IMR-90 (cell line): Measurements from ENCODE around the gene CCDC102A. TPM values are rescaled to one million over a fixed set of nuclear protein-coding genes. Genes with fewer than 3 reads are reported as not detected.

Source experiments
- ATAC-seq: fragments of 200-7000 bp; cut with Tn5 transposase; 2 replicates; pipeline ENCODE4 v1.9.1; 2020; ENCODE audit warnings: low read depth, mild to moderate bottlenecking, moderate library complexity
- BruUV-seq: library from RNA; stranded (reverse); fragments of 400-500 nt; replicated peaks from 2 replicates; lab custom pipeline; 2021; lab: Mats Ljungman, UMichigan
- CTCF ChIA-PET: fragments of 300-600 bp; formaldehyde crosslinking; extraction: SDS; loops from one replicate; lab custom pipeline; 2021; ENCODE audit warnings: antibody characterized with exemption; lab: Yijun Ruan, JAX
- POLR2A ChIA-PET: fragments of 300-600 bp; sonication (Branson Sonifier 250); formaldehyde crosslinking; loops from one replicate; lab custom pipeline; 2022; ENCODE audit warnings: antibody characterized with exemption; ENCODE audit not compliant: unreplicated experiment; lab: Charles Lee
- DNase-seq: peaks from one replicate; pipeline ENCODE4 v3.0.0; 2013
- H2AFZ ChIP-seq: replicated peaks from 2 replicates; pipeline ENCODE3; 2013; ENCODE audit warnings: low read length, mild to moderate bottlenecking; ENCODE audit not compliant: poor library complexity
- H2AK5ac ChIP-seq: 2 replicates; pipeline ENCODE4 v1.6.1; 2013; ENCODE audit warnings: low read depth, low read length, inconsistent platforms
- H2AK9ac ChIP-seq: replicated peaks from 2 replicates; pipeline ENCODE3; 2013; ENCODE audit warnings: mild to moderate bottlenecking, low read depth, low read length, moderate library complexity; ENCODE audit not compliant: poor library complexity
- H2BK120ac ChIP-seq: 2 replicates; pipeline ENCODE4 v1.6.1; 2013; ENCODE audit warnings: low read depth, low read length, inconsistent platforms
- H2BK15ac ChIP-seq: 3 replicates; pipeline ENCODE4 v1.6.1; 2013; ENCODE audit warnings: low read depth, low read length, inconsistent platforms
- H2BK20ac ChIP-seq: 2 replicates; pipeline ENCODE4 v1.6.1; 2013; ENCODE audit warnings: low read depth, mild to moderate bottlenecking, inconsistent platforms, low read length, moderate library complexity
- H2BK5ac ChIP-seq: 2 replicates; pipeline ENCODE4 v1.6.1; 2013; ENCODE audit warnings: mild to moderate bottlenecking, low read depth, low read length, inconsistent platforms; ENCODE audit not compliant: poor library complexity, severe bottlenecking
- H3K14ac ChIP-seq: replicated peaks from 2 replicates; pipeline ENCODE4 v1.6.1; 2013; ENCODE audit warnings: low read depth, low read length, inconsistent platforms
- H3K18ac ChIP-seq: 2 replicates; pipeline ENCODE4 v1.6.1; 2013; ENCODE audit warnings: low read depth, low read length, control low read depth
- H3K23ac ChIP-seq: 2 replicates; pipeline ENCODE4 v1.6.1; 2013; ENCODE audit warnings: low read depth, low read length, inconsistent platforms
- H3K27ac ChIP-seq: 2 replicates; pipeline ENCODE4 v1.5.1; 2013; ENCODE audit warnings: mild to moderate bottlenecking, control low read depth, low read length; ENCODE audit not compliant: insufficient read depth
- H3K27me3 ChIP-seq: 2 replicates; pipeline ENCODE4 v1.6.1; 2013; ENCODE audit warnings: low read length; ENCODE audit not compliant: control insufficient read depth, insufficient read depth
- H3K36me3 ChIP-seq: 2 replicates; pipeline ENCODE4 v1.6.1; 2013; ENCODE audit warnings: low read length, mixed read lengths; ENCODE audit not compliant: control insufficient read depth, insufficient read depth
- H3K4ac ChIP-seq: 2 replicates; pipeline ENCODE4 v1.6.1; 2013; ENCODE audit warnings: low read depth, low read length, inconsistent platforms
- H3K4me1 ChIP-seq: 2 replicates; pipeline ENCODE4 v1.6.1; 2013; ENCODE audit warnings: low read length, mixed read lengths; ENCODE audit not compliant: control insufficient read depth, insufficient read depth
- H3K4me2 ChIP-seq: 2 replicates; pipeline ENCODE4 v1.6.1; 2013; ENCODE audit warnings: low read depth, mild to moderate bottlenecking, control low read depth, low read length, moderate library complexity
- H3K4me3 ChIP-seq: 2 replicates; pipeline ENCODE4 v1.5.1; 2013; ENCODE audit warnings: low read depth, mild to moderate bottlenecking, control low read depth, low read length, moderate library complexity; ENCODE audit not compliant: insufficient read depth
- H3K56ac ChIP-seq: 2 replicates; pipeline ENCODE4 v1.6.1; 2013; ENCODE audit warnings: low read length, inconsistent platforms; ENCODE audit not compliant: insufficient read depth; ENCODE audit errors: extremely low read depth
- H3K79me1 ChIP-seq, 2 experiments: 2 replicates each; pipeline ENCODE4 v1.6.1; 2013; ENCODE audit warnings: low read length in 2 of 2, inconsistent platforms in 1 of 2, low read depth in 1 of 2
- H3K9ac ChIP-seq: 2 replicates; pipeline ENCODE4 v1.6.1; 2013; ENCODE audit warnings: low read depth, low read length, control low read depth
- H3K9me1 ChIP-seq: 2 replicates; pipeline ENCODE4 v1.6.1; 2013; ENCODE audit warnings: low read length, inconsistent platforms; ENCODE audit not compliant: insufficient read depth
- H3K9me3 ChIP-seq: 2 replicates; pipeline ENCODE4 v1.6.1; 2013; ENCODE audit warnings: low read length; ENCODE audit not compliant: control insufficient read depth, insufficient read depth
- H4K20me1 ChIP-seq: 2 replicates; pipeline ENCODE4 v1.6.1; 2013; ENCODE audit warnings: low read length, inconsistent platforms; ENCODE audit not compliant: insufficient read depth
- H4K5ac ChIP-seq: 2 replicates; pipeline ENCODE4 v1.6.1; 2013; ENCODE audit warnings: mild to moderate bottlenecking, low read depth, low read length, control low read depth
- H4K8ac ChIP-seq, 2 experiments: 2 replicates each; pipeline ENCODE4 v1.6.1; 2013; ENCODE audit warnings: low read depth in 2 of 2, low read length in 2 of 2, control low read depth in 1 of 2, inconsistent platforms in 1 of 2
- H4K91ac ChIP-seq: 2 replicates; pipeline ENCODE4 v1.6.1; 2013; ENCODE audit warnings: low read depth, low read length, inconsistent platforms; ENCODE audit not compliant: insufficient read depth
- BHLHE40 ChIP-seq: fragments of 150-350 bp; IDR thresholded peaks from 2 replicates; pipeline ENCODE4 v1.6.1; 2016; ENCODE audit warnings: mild to moderate bottlenecking, low read depth, low read length
- CEBPB ChIP-seq: IDR thresholded peaks from 2 replicates; pipeline ENCODE4 v1.6.1; 2012; ENCODE audit warnings: low read depth, low read length, improper control_type of control experiment
- CHD1 ChIP-seq: IDR thresholded peaks from 2 replicates; pipeline ENCODE4 v1.6.1; 2012; ENCODE audit warnings: low read depth, low read length, improper control_type of control experiment
- FOS ChIP-seq: fragments of 150-350 bp; IDR thresholded peaks from 2 replicates; pipeline ENCODE4 v1.6.1; 2016; ENCODE audit warnings: low read depth, low read length
- MAFK ChIP-seq: IDR thresholded peaks from 2 replicates; pipeline ENCODE4 v1.6.1; 2012; ENCODE audit warnings: low read depth, low read length, improper control_type of control experiment
- MAZ ChIP-seq: IDR thresholded peaks from 2 replicates; pipeline ENCODE4 v1.6.1; 2012; ENCODE audit warnings: low read depth, mild to moderate bottlenecking, low read length, improper control_type of control experiment, moderate library complexity, borderline replicate concordance
- MXI1 ChIP-seq: IDR thresholded peaks from 2 replicates; pipeline ENCODE4 v1.6.1; 2012; ENCODE audit warnings: low read depth, mild to moderate bottlenecking, low read length, moderate library complexity, borderline replicate concordance
- NFE2L2 ChIP-seq: fragments of 150-350 bp; IDR thresholded peaks from 2 replicates; pipeline ENCODE4 v1.6.1; 2016; ENCODE audit warnings: low read depth, mild to moderate bottlenecking, low read length
- POLR2A ChIP-seq: IDR thresholded peaks from 2 replicates; pipeline ENCODE4 v1.6.1; 2012; ENCODE audit warnings: mild to moderate bottlenecking, low read depth, low read length
- RAD21 ChIP-seq: IDR thresholded peaks from 2 replicates; pipeline ENCODE4 v1.6.1; 2012; ENCODE audit warnings: low read length, improper control_type of control experiment
- RCOR1 ChIP-seq: IDR thresholded peaks from 2 replicates; pipeline ENCODE4 v1.6.1; 2012; ENCODE audit warnings: mild to moderate bottlenecking, low read length, improper control_type of control experiment; ENCODE audit not compliant: insufficient replicate concordance
- RFX5 ChIP-seq: IDR thresholded peaks from 2 replicates; pipeline ENCODE4 v1.8.0; 2012; ENCODE audit warnings: low read depth, mild to moderate bottlenecking, low read length, moderate library complexity
- SMC3 ChIP-seq: fragments of 150-350 bp; IDR thresholded peaks from 2 replicates; pipeline ENCODE4 v1.6.1; 2016; ENCODE audit warnings: low read depth, mild to moderate bottlenecking, antibody characterized with exemption, low read length, moderate library complexity
- WGBS, 2 experiments: methylation state at CpG; one replicate each; pipeline versions ENCODE4 v1.1.5 to v1.1.7; 2013; ENCODE audit warnings: missing lambda C conversion rate in 2 of 2; ENCODE audit not compliant: insufficient read length in 1 of 2; ENCODE audit errors: extremely low coverage in 2 of 2; 5-methylcytosine and 5-hydroxymethylcytosine counted together
- dilution Hi-C: fragments of 300-500 bp; cut with HindIII; formaldehyde crosslinking; loops from one replicate; pipeline ENCODE4 v1.14.3; 2018; ENCODE audit warnings: low sequenced_read_pairs; ENCODE audit not compliant: unreplicated experiment
- in situ Hi-C: fragments of 300-500 bp; cut with MboI; formaldehyde crosslinking; loops from 3 replicates; pipeline ENCODE4 v1.14.3; 2019; ENCODE audit warnings: low sequenced_read_pairs, inconsistent platforms, mixed read lengths
- intact Hi-C: fragments of 100-400 bp; cut with micrococcal nuclease; formaldehyde crosslinking; loops from 2 replicates; pipeline ENCODE4 v1.10.0; 2022
- polyA plus RNA-seq, 3 experiments: library from polyadenylated mRNA; depleted of rRNA; stranded (reverse); fragments of >200 nt; gene quantifications; 2 replicates each; pipeline ENCODE4 v1.2.3, GENCODE V29; 2012; ENCODE audit warnings: low replicate concordance in 1 of 3
- total RNA-seq: library from RNA; depleted of rRNA; stranded (reverse); fragments of >200 nt; gene quantifications from 2 replicates; pipeline ENCODE4 v1.2.3, GENCODE V29; 2012
- TF ChIP-seq, protein P1 (sequence below): conservative IDR thresholded peaks from 2 replicates; pipeline ENCODE4 v1.5.1; 2012; ENCODE audit warnings: mild to moderate bottlenecking, low read depth, low read length, improper control_type of control experiment
- TF ChIP-seq, protein P2 (sequence below): fragments of 150-350 bp; IDR thresholded peaks from 2 replicates; pipeline ENCODE4 v1.6.1; 2016; ENCODE audit warnings: low read depth, mild to moderate bottlenecking, low read length, moderate library complexity, borderline replicate concordance
- TF ChIP-seq, protein P3 (sequence below): fragments of 150-350 bp; IDR thresholded peaks from 2 replicates; pipeline ENCODE4 v1.6.1; 2017; ENCODE audit warnings: mild to moderate bottlenecking, antibody characterized with exemption, low read length, low read depth

CCDC102A gene
- total and polyA plus RNA-seq, 2 of the 4 experiments (the other 2 are of a cell fraction), result 5.4 to 8.5 TPM

DNA sequence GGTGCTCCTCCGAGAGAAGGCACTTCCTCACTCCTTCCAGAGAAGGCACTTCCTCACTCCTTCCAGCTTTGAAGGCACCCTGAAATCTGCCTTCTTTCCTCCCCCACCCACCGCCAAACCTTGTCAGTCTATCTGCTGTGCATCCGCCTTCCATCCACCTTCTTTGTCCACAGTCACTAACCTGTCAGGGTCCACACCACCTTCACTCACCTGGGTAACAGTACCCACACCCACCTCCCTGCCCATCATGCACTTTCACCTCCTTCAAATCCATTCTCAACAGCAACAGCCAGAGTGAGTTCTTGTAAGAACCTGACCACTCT lies 5.2 kb downstream of the CCDC102A start:
- Histone ChIP-seq H3K4ac (no peak overlapping the region), H2BK15ac (no peak overlapping the region), H2BK20ac (no peak overlapping the region), H3K9ac (no peak overlapping the region), H2AFZ (no peak overlapping the region), H4K8ac (no peak overlapping the region), H2BK120ac (no peak overlapping the region), H3K27ac (no peak overlapping the region), H4K20me1 (peaks cover 5% of the 10 kb centered on the region; the same call in 1 of the 2 replicates), H3K27me3 (no peaks in the 10 kb centered on the region), H3K4me2 (no peak overlapping the region), H3K9me1 (peaks cover 5% of the 10 kb centered on the region; the same call in 1 of the 2 replicates), H4K91ac (no peak overlapping the region), H4K5ac (no peak overlapping the region), H2AK5ac (peak overlapping the region; percentile 51; the same call in 1 of the 2 replicates), H3K4me1 (peaks cover 23% of the 10 kb centered on the region), H3K14ac (no peak overlapping the region), H3K36me3 (peaks cover 7% of the 10 kb centered on the region), H3K9me3 (no peaks in the 10 kb centered on the region), H2AK9ac (peak overlapping the region; percentile 20), H3K4me3 (no peak overlapping the region), H2BK5ac (no peak overlapping the region), H3K23ac (no peak overlapping the region), H3K56ac (no peak overlapping the region), H3K18ac (no peak overlapping the region), H3K79me1 (peaks cover 7 to 27% of the 10 kb centered on the region in 2 experiments; a peak in 3 of 4 replicates)
- ATAC-seq (no peak), DNase-seq (no peak)
- ChIA-PET CTCF (no interaction called here), POLR2A (interaction anchor here (0.5 kb wide), 1 partner anchor 30 kb away, joined by 5 read pairs; no protein-coding TSS in a partner anchor)
- dilution Hi-C loops, result no loop called here
- TF ChIP-seq MXI1 (no peak), RAD21 (no peak), MAZ (no peak), BHLHE40 (no peak), NFE2L2 (no peak), CHD1 (no peak), POLR2A (no peak), SMC3 (no peak), CEBPB (no peak), RFX5 (no peak), FOS (no peak), RCOR1 (no peak), MAFK (no peak)
- TF ChIP-seq, protein P1, sequence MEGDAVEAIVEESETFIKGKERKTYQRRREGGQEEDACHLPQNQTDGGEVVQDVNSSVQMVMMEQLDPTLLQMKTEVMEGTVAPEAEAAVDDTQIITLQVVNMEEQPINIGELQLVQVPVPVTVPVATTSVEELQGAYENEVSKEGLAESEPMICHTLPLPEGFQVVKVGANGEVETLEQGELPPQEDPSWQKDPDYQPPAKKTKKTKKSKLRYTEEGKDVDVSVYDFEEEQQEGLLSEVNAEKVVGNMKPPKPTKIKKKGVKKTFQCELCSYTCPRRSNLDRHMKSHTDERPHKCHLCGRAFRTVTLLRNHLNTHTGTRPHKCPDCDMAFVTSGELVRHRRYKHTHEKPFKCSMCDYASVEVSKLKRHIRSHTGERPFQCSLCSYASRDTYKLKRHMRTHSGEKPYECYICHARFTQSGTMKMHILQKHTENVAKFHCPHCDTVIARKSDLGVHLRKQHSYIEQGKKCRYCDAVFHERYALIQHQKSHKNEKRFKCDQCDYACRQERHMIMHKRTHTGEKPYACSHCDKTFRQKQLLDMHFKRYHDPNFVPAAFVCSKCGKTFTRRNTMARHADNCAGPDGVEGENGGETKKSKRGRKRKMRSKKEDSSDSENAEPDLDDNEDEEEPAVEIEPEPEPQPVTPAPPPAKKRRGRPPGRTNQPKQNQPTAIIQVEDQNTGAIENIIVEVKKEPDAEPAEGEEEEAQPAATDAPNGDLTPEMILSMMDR, result no peak
- TF ChIP-seq, protein P2, sequence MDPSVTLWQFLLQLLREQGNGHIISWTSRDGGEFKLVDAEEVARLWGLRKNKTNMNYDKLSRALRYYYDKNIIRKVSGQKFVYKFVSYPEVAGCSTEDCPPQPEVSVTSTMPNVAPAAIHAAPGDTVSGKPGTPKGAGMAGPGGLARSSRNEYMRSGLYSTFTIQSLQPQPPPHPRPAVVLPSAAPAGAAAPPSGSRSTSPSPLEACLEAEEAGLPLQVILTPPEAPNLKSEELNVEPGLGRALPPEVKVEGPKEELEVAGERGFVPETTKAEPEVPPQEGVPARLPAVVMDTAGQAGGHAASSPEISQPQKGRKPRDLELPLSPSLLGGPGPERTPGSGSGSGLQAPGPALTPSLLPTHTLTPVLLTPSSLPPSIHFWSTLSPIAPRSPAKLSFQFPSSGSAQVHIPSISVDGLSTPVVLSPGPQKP, result no peak
- TF ChIP-seq, protein P3, sequence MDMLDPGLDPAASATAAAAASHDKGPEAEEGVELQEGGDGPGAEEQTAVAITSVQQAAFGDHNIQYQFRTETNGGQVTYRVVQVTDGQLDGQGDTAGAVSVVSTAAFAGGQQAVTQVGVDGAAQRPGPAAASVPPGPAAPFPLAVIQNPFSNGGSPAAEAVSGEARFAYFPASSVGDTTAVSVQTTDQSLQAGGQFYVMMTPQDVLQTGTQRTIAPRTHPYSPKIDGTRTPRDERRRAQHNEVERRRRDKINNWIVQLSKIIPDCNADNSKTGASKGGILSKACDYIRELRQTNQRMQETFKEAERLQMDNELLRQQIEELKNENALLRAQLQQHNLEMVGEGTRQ, result no peak
- intact Hi-C loops, result no loop called here
- WGBS, 2 experiments, result 100% methylated on average over 3 of the region's 3 CpGs; no CpG with 5 or more reads in 1 of the 2 experiments
- in situ Hi-C loops, result no loop called here
- no TSS peak for BruUV-seq
